ENCODE measurements around the gene C17orf113. TPM values are rescaled to one million over a fixed set of nuclear protein-coding genes. Genes with fewer than 3 reads are reported as not detected.

Gene C17orf113
- total RNA-seq, 1 experiment from 2014 or later = 0.18 TPM

- Histone ChIP-seq H3K4me3 (no peak overlapping the region), H3K4me1 (replicated peaks) (peaks cover 5% of the 10 kb centered on the region), H3K36me3 (no peaks in the 10 kb centered on the region), H3K27ac (no peak overlapping the region), H3K27me3 (replicated peaks) (no peaks in the 10 kb centered on the region), H3K9me3 (replicated peaks) (no peaks in the 10 kb centered on the region)
- DNase-seq (ENCODE audit: low read depth in 1 of 2, low spot score in 2 of 2) = no peak
Observed at GRCh38 chr17:42045719-42046118, 4.7 kb downstream of the C17orf113 start.

- H3K4me3 ChIP-seq = no peak overlapping the region
- H3K36me3 ChIP-seq = no peaks in the 10 kb centered on the region
- H3K9me3 ChIP-seq (replicated peaks) = no peaks in the 10 kb centered on the region
- H3K4me1 ChIP-seq (replicated peaks) = no peaks in the 10 kb centered on the region
- DNase-seq (ENCODE audit: low read depth in 1 of 2, low spot score in 2 of 2) = no peak
- H3K27me3 ChIP-seq (replicated peaks) = no peaks in the 10 kb centered on the region
- H3K27ac ChIP-seq = no peak overlapping the region
Observed at GRCh38 chr17:42042598-42043319, 7.6 kb downstream of the C17orf113 start.

- H3K27me3 ChIP-seq (replicated peaks) = no peaks in the 10 kb centered on the region
- H3K27ac ChIP-seq = no peak overlapping the region
- H3K4me1 ChIP-seq (replicated peaks) = no peaks in the 10 kb centered on the region
- no peaks in the 10 kb centered on the region for H3K9me3 ChIP-seq (replicated peaks)
- DNase-seq (ENCODE audit: low read depth in 1 of 2, low spot score in 2 of 2) = no peak
- no peak overlapping the region for H3K4me3 ChIP-seq
- no peaks in the 10 kb centered on the region for H3K36me3 ChIP-seq
Observed at GRCh38 chr17:42041619-42042018, 8.8 kb downstream of the C17orf113 start.

GRCh38 chr17:42040818-42041217, 9.6 kb downstream of the C17orf113 start:
- H3K9me3 ChIP-seq (replicated peaks) = no peaks in the 10 kb centered on the region
- no peaks in the 10 kb centered on the region for H3K36me3 ChIP-seq
- DNase-seq (ENCODE audit: low read depth in 1 of 2, low spot score in 2 of 2) = no peak
- H3K27ac ChIP-seq = no peak overlapping the region
- no peak overlapping the region for H3K4me3 ChIP-seq
- no peaks in the 10 kb centered on the region for H3K27me3 ChIP-seq (replicated peaks)
- H3K4me1 ChIP-seq (replicated peaks) = no peaks in the 10 kb centered on the region

- DNase-seq (ENCODE audit: low read depth in 1 of 2, low spot score in 2 of 2) = no peak
- H3K27ac ChIP-seq = no peak overlapping the region
- no peaks in the 10 kb centered on the region for H3K9me3 ChIP-seq (replicated peaks)
- H3K4me1 ChIP-seq (replicated peaks) = no peaks in the 10 kb centered on the region
- no peaks in the 10 kb centered on the region for H3K27me3 ChIP-seq (replicated peaks)
- no peaks in the 10 kb centered on the region for H3K36me3 ChIP-seq
- no peak overlapping the region for H3K4me3 ChIP-seq
Observed at GRCh38 chr17:42039794-42040763, 10.3 kb downstream of the C17orf113 start.

GRCh38 chr17:42038221-42038973, 12.0 kb downstream of the C17orf113 start:
- H3K36me3 ChIP-seq = no peaks in the 10 kb centered on the region
- no peaks in the 10 kb centered on the region for H3K27me3 ChIP-seq (replicated peaks)
- no peaks in the 10 kb centered on the region for H3K9me3 ChIP-seq (replicated peaks)
- no peak overlapping the region for H3K4me3 ChIP-seq
- no peak overlapping the region for H3K27ac ChIP-seq
- DNase-seq (ENCODE audit: low read depth in 1 of 2, low spot score in 2 of 2) = no peak
- no peaks in the 10 kb centered on the region for H3K4me1 ChIP-seq (replicated peaks)

GRCh38 chr17:42034059-42034458, 16.3 kb downstream of the C17orf113 start:
- H3K36me3 ChIP-seq = no peaks in the 10 kb centered on the region
- no peaks in the 10 kb centered on the region for H3K27me3 ChIP-seq (replicated peaks)
- H3K4me3 ChIP-seq = no peak overlapping the region
- no peak overlapping the region for H3K27ac ChIP-seq
- H3K4me1 ChIP-seq (replicated peaks) = no peaks in the 10 kb centered on the region
- H3K9me3 ChIP-seq (replicated peaks) = no peaks in the 10 kb centered on the region
- DNase-seq (ENCODE audit: low read depth in 1 of 2, low spot score in 2 of 2) = no peak

- H3K9me3 ChIP-seq (replicated peaks) = no peaks in the 10 kb centered on the region
- H3K4me3 ChIP-seq = no peak overlapping the region
- H3K27me3 ChIP-seq (replicated peaks) = no peaks in the 10 kb centered on the region
- no peaks in the 10 kb centered on the region for H3K36me3 ChIP-seq
- no peaks in the 10 kb centered on the region for H3K4me1 ChIP-seq (replicated peaks)
- DNase-seq (ENCODE audit: low read depth in 1 of 2, low spot score in 2 of 2) = no peak
- no peak overlapping the region for H3K27ac ChIP-seq
Observed at GRCh38 chr17:42031584-42031983, 18.8 kb downstream of the C17orf113 start.

- no peaks in the 10 kb centered on the region for H3K27me3 ChIP-seq (replicated peaks)
- no peaks in the 10 kb centered on the region for H3K9me3 ChIP-seq (replicated peaks)
- H3K27ac ChIP-seq = no peak overlapping the region
- DNase-seq (ENCODE audit: low read depth in 1 of 2, low spot score in 2 of 2) = no peak
- peaks cover 20% of the 10 kb centered on the region for H3K4me1 ChIP-seq (replicated peaks)
- H3K36me3 ChIP-seq = peaks cover 17% of the 10 kb centered on the region
- no peak overlapping the region for H3K4me3 ChIP-seq
Observed at GRCh38 chr17:42028791-42029127, 21.6 kb downstream of the C17orf113 start.

GRCh38 chr17:42027961-42028790, 22.2 kb downstream of the C17orf113 start:
- H3K4me1 ChIP-seq (replicated peaks) = peaks cover 21% of the 10 kb centered on the region
- peaks cover 23% of the 10 kb centered on the region for H3K36me3 ChIP-seq
- no peak for DNase-seq (ENCODE audit: low read depth in 1 of 2, low spot score in 2 of 2)
- H3K9me3 ChIP-seq (replicated peaks) = no peaks in the 10 kb centered on the region
- H3K27me3 ChIP-seq (replicated peaks) = no peaks in the 10 kb centered on the region
- no peak overlapping the region for H3K27ac ChIP-seq
- H3K4me3 ChIP-seq = no peak overlapping the region

GRCh38 chr17:42027590-42027889, 22.9 kb downstream of the C17orf113 start:
- Histone ChIP-seq H3K4me1 (replicated peaks) (peaks cover 21% of the 10 kb centered on the region), H3K9me3 (replicated peaks) (no peaks in the 10 kb centered on the region), H3K27me3 (replicated peaks) (no peaks in the 10 kb centered on the region), H3K27ac (no peak overlapping the region), H3K36me3 (peaks cover 29% of the 10 kb centered on the region), H3K4me3 (no peak overlapping the region)
- no peak for DNase-seq (ENCODE audit: low read depth in 1 of 2, low spot score in 2 of 2)

- no peaks in the 10 kb centered on the region for H3K9me3 ChIP-seq (replicated peaks)
- no peak for DNase-seq (ENCODE audit: low read depth in 1 of 2, low spot score in 2 of 2)
- no peaks in the 10 kb centered on the region for H3K27me3 ChIP-seq (replicated peaks)
- H3K4me1 ChIP-seq (replicated peaks) = peaks cover 21% of the 10 kb centered on the region
- no peak overlapping the region for H3K27ac ChIP-seq
- H3K4me3 ChIP-seq = no peak overlapping the region
- peaks cover 34% of the 10 kb centered on the region for H3K36me3 ChIP-seq
Observed at GRCh38 chr17:42026857-42027589, 23.4 kb downstream of the C17orf113 start.

GRCh38 chr17:42025936-42026335, 24.5 kb downstream of the C17orf113 start:
- H3K36me3 ChIP-seq = peaks cover 45% of the 10 kb centered on the region
- H3K27me3 ChIP-seq (replicated peaks) = no peaks in the 10 kb centered on the region
- peaks cover 26% of the 10 kb centered on the region for H3K4me1 ChIP-seq (replicated peaks)
- no peak overlapping the region for H3K27ac ChIP-seq
- no peak overlapping the region for H3K4me3 ChIP-seq
- no peak for DNase-seq (ENCODE audit: low read depth in 1 of 2, low spot score in 2 of 2)
- no peaks in the 10 kb centered on the region for H3K9me3 ChIP-seq (replicated peaks)

Data from SJSA1 (cell line).